Coronary artery (tissue), 2 donors: Measurements from ENCODE around the gene DCLK1.
A peak's percentile ranks its signal among the peaks of the same experiment; 100 is the strongest.

Experiments
- DNase-seq: peaks from one replicate; pipeline ENCODE4 v3.0.0-alpha.2; 2017; ENCODE audit warnings: low spot score
- H3K27ac ChIP-seq, 2 donors: fragments of 200-600 bp; sonication (generic); one replicate each; pipeline ENCODE4 v1.5.1; 2016 to 2019
- H3K4me3 ChIP-seq: fragments of 200-600 bp; sonication (generic); 2 replicates; pipeline ENCODE4 v1.5.1; 2016; ENCODE audit warnings: mild to moderate bottlenecking, moderate library complexity
- CTCF ChIP-seq: fragments of 200-600 bp; sonication (generic); IDR thresholded peaks from one replicate; pipeline ENCODE4 v1.5.1; 2019; ENCODE audit warnings: antibody characterized with exemption

The DCLK1 gene

GRCh38 chr13:35961002-35961401 lies 170.2 kb downstream of the DCLK1 start:
- no peak for DNase-seq
- Histone ChIP-seq H3K4me3 (no peak overlapping the region), H3K27ac (no peak overlapping the region)
- no peak for TF ChIP-seq CTCF

- Histone ChIP-seq H3K4me3 (no peak overlapping the region), H3K27ac (peak overlapping the region in 1 of 2 donors; percentile 81)
- no peak for DNase-seq
- no peak for TF ChIP-seq CTCF
These were observed 173.2 kb downstream of the DCLK1 start for GRCh38 chr13:35957996-35958395.

DNA sequence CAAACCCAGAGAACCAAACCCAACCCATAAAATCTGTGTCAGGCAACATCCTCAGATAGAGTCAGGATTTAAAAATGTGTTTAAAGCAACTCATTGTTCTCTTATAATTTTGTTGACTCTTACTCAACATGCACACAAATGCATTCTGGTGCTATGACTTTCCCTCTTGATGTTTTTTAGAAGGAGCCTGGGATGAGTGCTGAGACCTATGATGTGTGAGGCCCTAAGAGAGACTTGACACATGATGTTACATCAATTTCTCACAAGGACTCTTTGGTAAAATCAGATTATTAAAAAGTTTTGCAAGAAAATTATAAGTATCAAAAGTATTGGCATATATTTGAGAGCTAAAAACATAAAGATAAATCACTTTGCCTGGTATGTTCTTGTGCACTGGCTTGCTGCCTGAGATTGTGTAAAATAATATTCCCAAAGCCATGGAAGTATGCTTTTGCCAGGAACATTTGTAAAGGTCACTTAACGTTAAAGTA lies 173.9 kb downstream of the DCLK1 start:
- no peak for DNase-seq
- H3K4me3 ChIP-seq: no peak overlapping the region
- TF ChIP-seq CTCF: no peak
- H3K27ac ChIP-seq: peak overlapping the region in 1 of 2 donors; percentile 81

DNA sequence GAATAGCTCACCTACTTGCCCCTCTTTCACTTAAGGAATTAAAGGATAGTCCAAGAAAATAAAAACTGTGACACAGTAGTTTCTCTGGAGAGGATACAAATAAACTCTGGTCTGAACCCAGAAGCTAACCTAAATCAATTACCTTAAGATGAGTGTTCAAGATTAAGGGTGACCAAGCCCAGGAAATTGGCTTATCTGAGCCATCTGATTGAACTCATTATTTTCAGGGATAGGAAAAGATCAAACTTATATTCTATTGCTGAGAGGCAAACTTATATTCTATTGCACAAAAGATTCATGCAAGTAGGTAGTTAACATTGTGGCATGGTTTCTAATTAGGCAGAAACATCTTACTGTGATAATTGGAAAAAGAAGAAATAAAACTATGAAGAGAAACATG lies 175.1 kb downstream of the DCLK1 start:
- DNase-seq: no peak
- TF ChIP-seq CTCF: no peak
- no peak overlapping the region for H3K4me3 ChIP-seq
- H3K27ac ChIP-seq: peak overlapping the region in 1 of 2 donors; percentile 7

GRCh38 chr13:35954207-35954560 lies 177.0 kb downstream of the DCLK1 start:
- TF ChIP-seq CTCF: no peak
- Histone ChIP-seq H3K27ac (no peak overlapping the region), H3K4me3 (no peak overlapping the region)
- DNase-seq: no peak

DNA sequence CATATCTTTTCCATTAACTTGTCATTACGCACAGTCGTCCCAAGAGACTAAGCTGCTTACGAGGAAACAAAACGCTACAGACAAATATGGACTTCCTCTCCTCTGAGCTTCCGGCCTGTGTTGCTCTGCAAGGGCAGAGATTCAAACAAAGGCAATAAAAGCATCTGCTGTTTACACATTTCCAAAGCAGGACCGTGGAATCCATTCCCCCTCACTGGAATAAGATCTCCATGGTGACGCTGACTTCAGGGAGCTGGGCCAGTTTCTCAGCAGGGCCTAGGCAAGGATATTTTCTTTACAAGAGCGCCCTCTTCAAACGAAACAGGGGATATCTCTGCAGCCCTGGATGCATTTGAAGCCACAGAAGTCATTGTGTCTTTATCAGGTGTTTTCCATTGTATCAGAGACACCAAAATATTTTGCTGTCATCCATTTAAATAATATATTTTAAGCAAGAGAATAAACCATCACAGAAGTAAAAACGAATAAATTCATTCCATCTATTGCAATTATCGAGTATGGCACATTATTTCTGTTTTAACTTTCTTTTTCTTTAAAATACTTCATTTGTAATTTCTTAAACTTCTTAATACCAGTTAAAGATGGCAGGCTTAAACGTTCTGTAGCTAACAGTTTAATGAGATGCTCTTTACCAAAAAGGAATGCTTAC lies 177.5 kb downstream of the DCLK1 start:
- H3K4me3 ChIP-seq: peak overlapping the region; percentile 44
- TF ChIP-seq CTCF: no peak
- DNase-seq: peak; percentile 82
- H3K27ac ChIP-seq: no peak overlapping the region

GRCh38 chr13:35947315-35947714 lies 183.9 kb downstream of the DCLK1 start:
- DNase-seq: no peak
- no peak for TF ChIP-seq CTCF
- H3K4me3 ChIP-seq: no peak overlapping the region

More at GRCh38 chr13:35947315-35947714, 183.9 kb downstream of the DCLK1 start:
- H3K27ac ChIP-seq: no peak overlapping the region
